ENCODE data around the gene RARS1.

GRCh38 chr5:168489059-168489458 is 2.8 kb downstream of the RARS1 start:
- TF ChIP-seq CTCF (IDR thresholded peaks at IDR 0.05): no peak
- no peak for TF ChIP-seq POLR2A (IDR thresholded peaks at IDR 0.05)
